ENCODE data around the gene EEA1. TPM values are rescaled to one million over a fixed set of nuclear protein-coding genes. Genes with fewer than 3 reads are reported as not detected.

The EEA1 gene
- total and polyA plus RNA-seq, 2 of the 4 experiments (the other 2 are of a cell fraction) = 4.6 to 12.5 TPM

- in situ Hi-C loops (cut with MboI; ENCODE audit: low sequenced_read_pairs) = no loop called here
Measured at GRCh38 chr12:92739113-92739512, 190.0 kb downstream of the EEA1 start.

More at GRCh38 chr12:92739113-92739512, 190.0 kb downstream of the EEA1 start:
- WGBS, 2 experiments (ENCODE audit: extremely low coverage in 2 of 2, insufficient read length in 1 of 2) = 63% methylated on average over 2 of the region's 4 CpGs; no CpG with 5 or more reads in 1 of the 2 experiments
- H4K20me1 ChIP-seq (ENCODE audit: insufficient read depth, low read length) = peaks cover 2% of the 10 kb centered on the region; the same call in 1 of the 2 replicates
- DNase-seq = peak; percentile 12
- no peak overlapping the region for H2BK20ac ChIP-seq (ENCODE audit: low read depth, low read length)
- H3K56ac ChIP-seq (ENCODE audit: extremely low read depth, insufficient read depth, low read length) = no peak overlapping the region
- no peak overlapping the region for H4K91ac ChIP-seq (ENCODE audit: insufficient read depth, low read depth, low read length)
- H2BK5ac ChIP-seq (ENCODE audit: low read depth, low read length, poor library complexity, severe bottlenecking) = no peak overlapping the region
- no peak overlapping the region; a peak in 1 of 4 replicates for H4K8ac ChIP-seq (ENCODE audit: low read depth in 2 of 2, low read length in 2 of 2)
- no peaks in the 10 kb centered on the region for H3K27me3 ChIP-seq (ENCODE audit: control insufficient read depth, insufficient read depth, low read length)
- TF ChIP-seq RCOR1 (IDR thresholded peaks at IDR 0.05; ENCODE audit: insufficient replicate concordance, low read length) (no peak), USF2 (IDR thresholded peaks at IDR 0.05; ENCODE audit: low read depth, low read length) (peak; percentile 30; the same call in 1 of the 2 replicates), MAFK (IDR thresholded peaks at IDR 0.05; ENCODE audit: low read depth, low read length) (no peak)
- ChIA-PET POLR2A (ENCODE audit: unreplicated experiment) (no interaction called here), CTCF (interaction anchor here (1.0 kb wide), 1 partner anchor 22 kb away, joined by 3 read pairs; no protein-coding TSS in a partner anchor)
- H2AK5ac ChIP-seq (ENCODE audit: low read depth, low read length) = no peak overlapping the region
- H3K36me3 ChIP-seq (ENCODE audit: control insufficient read depth, insufficient read depth, low read length) = no peaks in the 10 kb centered on the region
- H3K14ac ChIP-seq (replicated peaks; ENCODE audit: low read depth, low read length) = no peak overlapping the region
- H3K4ac ChIP-seq (ENCODE audit: low read depth, low read length) = no peak overlapping the region
- no peak overlapping the region for H3K4me3 ChIP-seq (ENCODE audit: insufficient read depth, low read depth, low read length)
- H2AFZ ChIP-seq (replicated peaks; ENCODE audit: low read length, poor library complexity) = peak overlapping the region; percentile 53
- intact Hi-C loops (cut with micrococcal nuclease) (no loop called here), dilution Hi-C loops (cut with HindIII; ENCODE audit: low sequenced_read_pairs, unreplicated experiment) (no loop called here)
- H3K4me1 ChIP-seq (ENCODE audit: control insufficient read depth, insufficient read depth, low read length) = peaks cover 7% of the 10 kb centered on the region
- H3K4me2 ChIP-seq (ENCODE audit: low read depth, low read length) = no peak overlapping the region
- no peak overlapping the region for H2BK120ac ChIP-seq (ENCODE audit: low read depth, low read length)
- no peaks in the 10 kb centered on the region for H3K9me3 ChIP-seq (ENCODE audit: control insufficient read depth, insufficient read depth, low read length)
- no peak overlapping the region for H2BK15ac ChIP-seq (ENCODE audit: low read depth, low read length)
- H3K9me1 ChIP-seq (ENCODE audit: insufficient read depth, low read length) = peaks cover 3% of the 10 kb centered on the region
- no peak overlapping the region for H3K18ac ChIP-seq (ENCODE audit: low read depth, low read length)
- no TSS peak for BruUV-seq (replicated peaks)
- ATAC-seq (ENCODE audit: low read depth) = 0 out of 2 replicates have a peak, but pooled peaks have one; percentile 8
- H3K27ac ChIP-seq (ENCODE audit: insufficient read depth, low read length) = no peak overlapping the region
- H3K9ac ChIP-seq (ENCODE audit: low read depth, low read length) = no peak overlapping the region
- H4K5ac ChIP-seq (ENCODE audit: low read depth, low read length) = no peak overlapping the region
- no peaks in the 10 kb centered on the region for H3K79me1 ChIP-seq (ENCODE audit: low read depth in 1 of 2, low read length in 2 of 2)
- H3K23ac ChIP-seq (ENCODE audit: low read depth, low read length) = no peak overlapping the region
- peak overlapping the region; percentile 25 for H2AK9ac ChIP-seq (replicated peaks; ENCODE audit: low read depth, low read length, poor library complexity)
